Natural killer cell (primary cell): ENCODE data around the gene PER2. TPM values are rescaled to one million over a fixed set of nuclear protein-coding genes. Genes with fewer than 3 reads are reported as not detected.

Experiments
- ATAC-seq, 3 donors: fragments of 150-1000 bp in 2 of 3; fragments of 200-7000 bp in 1 of 3; cut with Tn5 transposase; 1 replicate in 1 of 3; 2 replicates in 2 of 3; pipeline ENCODE4 v1.10.0; 2021; ENCODE audit warnings: mild to moderate bottlenecking in 2 of 3, moderate library complexity in 2 of 3
- DNase-seq, 2 donors: peaks; one replicate each; pipeline versions ENCODE4 v3.0.0 to v3.0.0-alpha.2; 2013 to 2021; ENCODE audit warnings: mixed read lengths in 1 of 2
- H3K27ac ChIP-seq: one replicate; pipeline ENCODE4 v1.5.1; 2013; ENCODE audit warnings: mild to moderate bottlenecking, low read length
- H3K27me3 ChIP-seq: one replicate; pipeline ENCODE4 v1.6.1; 2013; ENCODE audit warnings: low read length; ENCODE audit not compliant: control insufficient read depth, insufficient read depth
- H3K36me3 ChIP-seq: one replicate; pipeline ENCODE4 v1.6.1; 2013; ENCODE audit warnings: low read length; ENCODE audit not compliant: control insufficient read depth, insufficient read depth
- H3K4me1 ChIP-seq: one replicate; pipeline ENCODE4 v1.6.1; 2013; ENCODE audit warnings: low read length; ENCODE audit not compliant: control insufficient read depth, insufficient read depth
- H3K4me3 ChIP-seq: one replicate; pipeline ENCODE4 v1.5.1; 2013; ENCODE audit warnings: low read length
- H3K9me3 ChIP-seq: one replicate; pipeline ENCODE4 v1.6.1; 2013; ENCODE audit warnings: low read length; ENCODE audit not compliant: control insufficient read depth, insufficient read depth
- H3K27ac Mint-ChIP-seq, 2 donors: one replicate each; pipeline ENCODE4 v1.8.0; 2022; ENCODE audit warnings: mild to moderate bottlenecking in 2 of 2, mixed read lengths in 2 of 2, moderate library complexity in 1 of 2
- H3K27me3 Mint-ChIP-seq, 2 donors: one replicate each; pipeline ENCODE4 v1.8.0; 2022; ENCODE audit warnings: low read depth in 2 of 2, mixed read lengths in 2 of 2
- H3K36me3 Mint-ChIP-seq: one replicate; pipeline ENCODE4 v1.8.0; 2022; ENCODE audit warnings: mixed read lengths
- H3K4me1 Mint-ChIP-seq, 2 donors: one replicate each; pipeline ENCODE4 v1.8.0; 2022; ENCODE audit warnings: mixed read lengths in 2 of 2
- H3K4me3 Mint-ChIP-seq: one replicate; pipeline ENCODE4 v1.8.0; 2022; ENCODE audit warnings: mild to moderate bottlenecking, moderate library complexity, mixed read lengths
- H3K9me3 Mint-ChIP-seq, 2 donors: one replicate each; pipeline ENCODE4 v1.8.0; 2022; ENCODE audit warnings: mixed read lengths in 2 of 2
- CTCF ChIP-seq: fragments of 200-600 bp; IDR thresholded peaks from one replicate; pipeline ENCODE4 v1.8.0; 2022; ENCODE audit warnings: antibody characterized with exemption
- WGBS: methylation state at CpG from one replicate; pipeline ENCODE4 v1.1.7; 2013; ENCODE audit warnings: missing lambda C conversion rate; ENCODE audit not compliant: insufficient coverage; 5-methylcytosine and 5-hydroxymethylcytosine counted together
- intact Hi-C: fragments of 100-400 bp; cut with micrococcal nuclease; formaldehyde crosslinking; loops from one replicate; pipeline ENCODE4 v1.14.2; 2022
- total RNA-seq, 4 donors: library from RNA; stranded (reverse); fragments of 120-200 nt in 1 of 4; gene quantifications; one replicate each; pipeline versions ENCODE4 v1.2.3 to v1.2.4, GENCODE V29; 2013 to 2022

Gene PER2
- total RNA-seq, 3 donors from 2014 or later (not counting 1 experiment from before 2014, with no cell fraction given): 26.3 to 32.9 (median 32.6) TPM

DNA sequence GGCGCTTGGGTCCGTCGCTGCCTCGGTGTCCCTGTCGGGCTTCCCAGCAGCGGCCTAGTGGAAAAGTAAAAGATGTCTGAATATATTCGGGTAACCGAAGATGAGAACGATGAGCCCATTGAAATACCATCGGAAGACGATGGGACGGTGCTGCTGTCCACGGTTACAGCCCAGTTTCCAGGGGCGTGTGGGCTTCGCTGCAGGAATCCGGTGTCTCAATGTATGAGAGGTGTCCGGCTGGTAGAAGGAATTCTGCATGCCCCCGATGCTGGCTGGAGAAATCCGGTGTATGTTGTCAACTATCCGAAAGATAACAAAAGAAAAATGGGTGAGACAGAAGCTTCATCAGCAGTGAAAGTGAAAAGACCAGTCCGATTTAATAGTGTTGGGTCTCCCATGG is 56.6 kb downstream of the PER2 start:
- 59% methylated on average over 21 of the region's 21 CpGs for WGBS
- Histone ChIP-seq H3K4me1 (peaks cover 19% of the 10 kb centered on the region), H3K4me3 (no peak overlapping the region), H3K27me3 (peaks cover 2% of the 10 kb centered on the region), H3K36me3 (no peaks in the 10 kb centered on the region), H3K27ac (no peak overlapping the region), H3K9me3 (no peaks in the 10 kb centered on the region)
- intact Hi-C loops: no loop called here
- Mint-ChIP-seq H3K27ac (peak overlapping the region; percentile 27 to 77), H3K9me3 (no peaks in the 10 kb centered on the region), H3K4me1 (peaks cover 33 to 40% of the 10 kb centered on the region in 2 donors), H3K36me3 (no peaks in the 10 kb centered on the region), H3K27me3 (peaks cover 0 to 18% of the 10 kb centered on the region in 2 donors), H3K4me3 (peak overlapping the region; percentile 94)
- no peak for TF ChIP-seq CTCF
- ATAC-seq (no peak), DNase-seq (no peak)

DNA sequence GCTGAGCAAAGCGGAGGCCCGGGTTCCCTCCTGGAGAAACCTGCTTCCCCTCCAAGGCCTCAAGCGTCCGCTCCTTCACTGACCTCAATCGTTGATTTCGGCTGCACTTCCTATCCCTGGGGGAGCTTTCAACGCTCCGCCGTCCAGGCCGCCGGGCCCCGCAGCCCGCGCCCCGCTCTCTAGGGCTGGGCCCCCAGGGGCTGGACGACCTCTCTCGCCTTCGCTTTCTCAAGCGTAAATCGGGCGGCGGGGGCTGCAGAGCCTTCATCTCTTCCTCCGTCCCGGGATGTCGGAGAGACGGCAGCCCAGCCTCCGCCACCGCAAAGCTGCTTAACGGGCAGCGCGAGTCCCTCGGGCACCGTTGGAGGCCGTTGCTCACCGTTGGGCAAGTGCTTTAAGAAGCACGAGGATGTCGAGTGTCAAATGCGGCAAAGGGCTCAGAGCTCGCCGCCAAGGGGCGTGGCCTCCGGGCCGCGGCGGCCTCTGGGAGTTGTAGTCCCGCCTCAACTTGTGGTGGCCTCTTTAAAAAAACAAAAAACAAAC is 57.1 kb downstream of the PER2 start:
- peaks cover 33 to 40% of the 10 kb centered on the region in 2 donors for H3K4me1 Mint-ChIP-seq
- Histone ChIP-seq H3K27ac (no peak overlapping the region), H3K4me1 (peaks cover 19% of the 10 kb centered on the region), H3K27me3 (peaks cover 2% of the 10 kb centered on the region), H3K4me3 (peak overlapping the region; percentile 48), H3K36me3 (no peaks in the 10 kb centered on the region), H3K9me3 (no peaks in the 10 kb centered on the region)
- peak; percentile 76 to 90 for DNase-seq
- no peak for TF ChIP-seq CTCF
- peak overlapping the region; percentile 27 to 77 for H3K27ac Mint-ChIP-seq
- WGBS: 3% methylated on average over 46 of the region's 46 CpGs
- H3K9me3 Mint-ChIP-seq: no peaks in the 10 kb centered on the region
- peak overlapping the region; percentile 94 for H3K4me3 Mint-ChIP-seq
- intact Hi-C loops: no loop called here
- peaks cover 0 to 18% of the 10 kb centered on the region in 2 donors for H3K27me3 Mint-ChIP-seq
- peak; percentile 88 to 94 (median 94) for ATAC-seq
- H3K36me3 Mint-ChIP-seq: no peaks in the 10 kb centered on the region

GRCh38 chr2:238230699-238231098 is 57.7 kb downstream of the PER2 start:
- no peak for ATAC-seq
- Histone ChIP-seq H3K27me3 (peaks cover 2% of the 10 kb centered on the region), H3K36me3 (no peaks in the 10 kb centered on the region), H3K4me3 (no peak overlapping the region), H3K4me1 (peaks cover 19% of the 10 kb centered on the region), H3K27ac (no peak overlapping the region), H3K9me3 (no peaks in the 10 kb centered on the region)
- Mint-ChIP-seq H3K27ac (peak overlapping the region in 1 of 2 donors; percentile 27), H3K27me3 (peaks cover 0 to 13% of the 10 kb centered on the region in 2 donors), H3K36me3 (no peaks in the 10 kb centered on the region), H3K4me3 (peak overlapping the region; percentile 94), H3K9me3 (no peaks in the 10 kb centered on the region), H3K4me1 (peaks cover 33 to 40% of the 10 kb centered on the region in 2 donors)
- WGBS: 78% methylated on average over 5 of the region's 5 CpGs
- no peak for TF ChIP-seq CTCF
- intact Hi-C loops: no loop called here
- no peak for DNase-seq

GRCh38 chr2:238228700-238229099 is 59.7 kb downstream of the PER2 start:
- Histone ChIP-seq H3K9me3 (no peaks in the 10 kb centered on the region), H3K4me3 (no peak overlapping the region), H3K4me1 (peaks cover 14% of the 10 kb centered on the region), H3K27me3 (no peaks in the 10 kb centered on the region), H3K36me3 (no peaks in the 10 kb centered on the region), H3K27ac (no peak overlapping the region)
- no peaks in the 10 kb centered on the region for H3K9me3 Mint-ChIP-seq
- H3K27me3 Mint-ChIP-seq: peaks cover 0 to 5% of the 10 kb centered on the region in 2 donors
- DNase-seq (no peak), ATAC-seq (no peak)
- H3K27ac Mint-ChIP-seq: no peak overlapping the region
- TF ChIP-seq CTCF: no peak
- WGBS: 86% methylated on average over 4 of the region's 4 CpGs
- peaks cover 33 to 40% of the 10 kb centered on the region in 2 donors for H3K4me1 Mint-ChIP-seq
- intact Hi-C loops: no loop called here
- no peak overlapping the region for H3K4me3 Mint-ChIP-seq
- no peaks in the 10 kb centered on the region for H3K36me3 Mint-ChIP-seq
